Ovary (tissue), 9 donors: ENCODE results near the gene SYT15. TPM values are rescaled to one million over a fixed set of nuclear protein-coding genes. Genes with fewer than 3 reads are reported as not detected.
A peak's percentile ranks its signal among the peaks of the same experiment; 100 is the strongest.

Experiments
- DNase-seq, 5 donors: peaks; one replicate each; pipeline ENCODE4 v3.0.0-alpha.2; 2019 to 2020
- H3K27ac ChIP-seq, 2 donors: fragments of 200-600 bp; one replicate each; pipeline versions ENCODE4 v1.5.1 to v1.8.0; 2019 to 2022
- H3K27me3 ChIP-seq: fragments of 200-600 bp; one replicate; pipeline ENCODE4 v1.8.0; 2022
- H3K36me3 ChIP-seq: fragments of 200-600 bp; sonication (generic); one replicate; pipeline ENCODE4 v1.5.1; 2019
- H3K4me1 ChIP-seq: one replicate; pipeline ENCODE4 v1.8.1; 2013; ENCODE audit warnings: mild to moderate bottlenecking, moderate library complexity; ENCODE audit not compliant: insufficient read depth
- H3K4me3 ChIP-seq: fragments of 200-600 bp; sonication (generic); one replicate; pipeline ENCODE4 v1.5.1; 2017
- H3K9me3 ChIP-seq, 2 donors: fragments of 200-600 bp in 1 of 2; sonication (generic) in 1 of 2; one replicate each; pipeline versions ENCODE4 v1.5.1 to v1.8.1; 2013 to 2019; ENCODE audit warnings: mild to moderate bottlenecking in 1 of 2, moderate library complexity in 1 of 2
- CTCF ChIP-seq, 3 donors: fragments of 450-650 bp in 2 of 3; fragments of 200-600 bp in 1 of 3; IDR thresholded peaks; one replicate each; pipeline versions ENCODE4 v1.5.1 to v1.8.0; 2016 to 2022; ENCODE audit warnings: antibody characterized with exemption in 3 of 3, mild to moderate bottlenecking in 1 of 3
- EP300 ChIP-seq: sonication (generic); formaldehyde crosslinking; IDR thresholded peaks from one replicate; pipeline ENCODE4 v1.6.1; 2017; ENCODE audit warnings: antibody characterized with exemption
- POLR2A ChIP-seq: fragments of 450-650 bp; IDR thresholded peaks from one replicate; pipeline ENCODE4 v1.6.1; 2017; ENCODE audit warnings: antibody characterized with exemption, mild to moderate bottlenecking, moderate library complexity
- WGBS, 3 donors: extraction: QIAGEN DNeasy Blood & Tissue Kit in 1 of 3; methylation state at CpG; one replicate each; pipeline versions ENCODE4 v1.1.5 to v1.1.7; 2013 to 2017; 5-methylcytosine and 5-hydroxymethylcytosine counted together
- intact Hi-C, 4 donors: fragments of 100-400 bp; cut with DNase I; formaldehyde crosslinking; loops; one replicate each; pipeline versions ENCODE4 v1.11.0 to v1.15.1; 2022 to 2023
- polyA plus RNA-seq, 2 donors: library from polyadenylated mRNA; stranded (reverse); fragments of 200-250 nt in 1 of 2; fragments of 350-450 nt in 1 of 2; fragmentation: Illumina TruSeq in 1 of 2; extraction: RNeasy Lipid Tissue Mini Kit (QIAGEN cat#74804) in 1 of 2; gene quantifications; one replicate each; pipeline ENCODE4 v1.2.3, GENCODE V29; 2013 to 2014
- total RNA-seq, 7 donors: library from RNA; depleted of rRNA in 2 of 7; stranded (reverse); fragments of >200 nt in 2 of 7; fragmentation: NEBNext Ultra II Directional in 3 of 7; extraction: Animal tissue kit (Norgen Biotek cat#: 25700) in 3 of 7; gene quantifications; one replicate each; pipeline versions ENCODE4 v1.1.0 to v1.2.4, GENCODE V29; 2016 to 2023
- donor health status: DM: no; HTN: no; CAD: no; lungs with moderate emphysema.
- donor health status: DM: no; HTN: no; CAD: no.
- donor health status: Bipolar disorder and iron deficiency.
- donor health status: DM: yes; HTN: yes; CAD: no.
- donor health status: DM: no; HTN: no; CAD: no.
- donor health status: DM: yes; HTN: yes; CAD: no.

The SYT15 gene
- total and polyA plus RNA-seq, 9 donors: 0.24 to 5.3 (median 3.2) TPM

- intact Hi-C loops: no loop called here
- H3K36me3 ChIP-seq: no peaks in the 10 kb centered on the region
- H3K4me1 ChIP-seq: peaks cover under 1% of the 10 kb centered on the region
- DNase-seq: peak in 4 of 5 donors; percentile 6 to 26 (median 12)
- H3K4me3 ChIP-seq: no peak overlapping the region
- TF ChIP-seq CTCF (IDR thresholded peaks at IDR 0.05): no peak
- TF ChIP-seq POLR2A: no peak
- TF ChIP-seq EP300: no peak
- no peak overlapping the region for H3K27ac ChIP-seq
- no peaks in the 10 kb centered on the region for H3K27me3 ChIP-seq
- WGBS, 3 donors: 82 to 84% (median 84%) methylated on average over 5 of the region's 5 CpGs
- no peaks in the 10 kb centered on the region for H3K9me3 ChIP-seq
Observed at GRCh38 chr10:46545861-46546590, 32.9 kb upstream of the SYT15 start.

- DNase-seq: peak; percentile 11 to 38 (median 17)
- Histone ChIP-seq H3K27me3 (no peaks in the 10 kb centered on the region), H3K27ac (no peak overlapping the region), H3K9me3 (no peaks in the 10 kb centered on the region), H3K4me1 (no peaks in the 10 kb centered on the region), H3K4me3 (no peak overlapping the region), H3K36me3 (no peaks in the 10 kb centered on the region)
- intact Hi-C loops: no loop called here
- 83 to 89% (median 86%) methylated on average over 11 of the region's 11 CpGs for WGBS, 3 donors
- TF ChIP-seq CTCF (IDR thresholded peaks at IDR 0.05) (no peak), POLR2A (no peak), EP300 (no peak)
Observed at GRCh38 chr10:46546591-46547540, 32.1 kb upstream of the SYT15 start.

GRCh38 chr10:46547541-46548497, 31.1 kb upstream of the SYT15 start:
- TF ChIP-seq EP300: no peak
- TF ChIP-seq CTCF (IDR thresholded peaks at IDR 0.05): no peak
- TF ChIP-seq POLR2A: no peak
- no peak overlapping the region for H3K27ac ChIP-seq
- no peaks in the 10 kb centered on the region for H3K4me1 ChIP-seq
- no peaks in the 10 kb centered on the region for H3K27me3 ChIP-seq
- intact Hi-C loops: no loop called here
- no peaks in the 10 kb centered on the region for H3K9me3 ChIP-seq
- DNase-seq: peak; percentile 6 to 27 (median 15)
- H3K4me3 ChIP-seq: no peak overlapping the region
- H3K36me3 ChIP-seq: no peaks in the 10 kb centered on the region
- 74 to 78% (median 75%) methylated on average over 11 of the region's 11 CpGs for WGBS, 3 donors
